ENCODE results near the gene TENM3. TPM values are rescaled to one million over a fixed set of nuclear protein-coding genes. Genes with fewer than 3 reads are reported as not detected.

Gene TENM3
- total and polyA plus RNA-seq, 2 of the 8 experiments (the other 6 are each of a cell fraction or from before 2014, with no cell fraction given), result 36.9 to 69.3 TPM

GRCh38 chr4:182223708-182224107 lies 19.5 kb upstream of the TENM3 start:
- H3K23ac ChIP-seq (ENCODE audit: insufficient read length), result no peak overlapping the region
- peaks cover 0 to 6% (median 0%) of the 10 kb centered on the region in 4 experiments; a peak in 3 of 7 replicates for H3K4me1 ChIP-seq (replicated peaks in 1 of 4; ENCODE audit: control insufficient read depth in 3 of 4, insufficient read depth in 4 of 4, low read length in 3 of 4)
- H2AFZ ChIP-seq (ENCODE audit: low read length), result no peak overlapping the region
- no peak overlapping the region for H3K9ac ChIP-seq (replicated peaks in 1 of 4; ENCODE audit: extremely low read depth in 1 of 4, low read depth in 3 of 4, low read length in 3 of 4)
- no peaks in the 10 kb centered on the region for H4K20me1 ChIP-seq (replicated peaks in 1 of 2; ENCODE audit: control insufficient read depth in 1 of 2, insufficient read depth in 2 of 2, low read length in 2 of 2)
- no peak overlapping the region for H4K91ac ChIP-seq (replicated peaks; ENCODE audit: insufficient read length, low read length)
- H2BK15ac ChIP-seq (ENCODE audit: low read length), result no peak overlapping the region
- no peak overlapping the region for H4K8ac ChIP-seq (ENCODE audit: extremely low read depth, insufficient read depth, low read length)
- H3K4me2 ChIP-seq (ENCODE audit: insufficient read depth in 1 of 2, low read depth in 2 of 2, low read length in 2 of 2), result no peak overlapping the region
- H4K5ac ChIP-seq (ENCODE audit: insufficient read length, low read depth, low read length), result no peak overlapping the region
- no peak overlapping the region for H2AK5ac ChIP-seq (ENCODE audit: low read depth, low read length)
- H2BK20ac ChIP-seq (ENCODE audit: low read length), result no peak overlapping the region
- no peaks in the 10 kb centered on the region for H3K23me2 ChIP-seq (ENCODE audit: low read depth, low read length)
- no peak for FAIRE-seq
- no peak overlapping the region for H3K27ac ChIP-seq (ENCODE audit: low read depth, low read length)
- DNase-seq (ENCODE audit: low read depth in 1 of 2, low spot score in 2 of 2), result no peak
- H2BK120ac ChIP-seq (replicated peaks; ENCODE audit: low read depth, low read length), result no peak overlapping the region
- no peak overlapping the region for H2BK5ac ChIP-seq (ENCODE audit: low read depth, low read length)
- H3K18ac ChIP-seq (ENCODE audit: extremely low read depth, low read length), result no peak overlapping the region
- H3K79me1 ChIP-seq (ENCODE audit: low read depth, low read length), result no peaks in the 10 kb centered on the region
- no peak overlapping the region for H2BK12ac ChIP-seq (ENCODE audit: low read depth, low read length)
- WGBS, 2 experiments (ENCODE audit: extremely low coverage in 1 of 2, insufficient coverage in 1 of 2, insufficient read length in 1 of 2, insufficient replicate concordance in 2 of 2, low coverage in 1 of 2, low lambda C conversion rate in 2 of 2, missing lambda C conversion rate in 1 of 2), result 90% methylated on average over 4 of the region's 4 CpGs; no CpG with 5 or more reads in 1 of the 2 experiments
- ChIA-PET CTCF (ENCODE audit: partially characterized antibody) (interaction anchor here (1.4 kb wide), 1 partner anchor 32 kb away, joined by 3 read pairs; no protein-coding TSS in a partner anchor), POLR2A (ENCODE audit: partially characterized antibody) (interaction anchor here (0.7 kb wide), 1 partner anchor 471 kb away, joined by 3 read pairs; no protein-coding TSS in a partner anchor)
- H3K27me3 ChIP-seq (replicated peaks in 1 of 4; ENCODE audit: control insufficient read depth in 3 of 4, extremely low read depth in 1 of 4, insufficient read depth in 3 of 4, low read length in 3 of 4), result no peaks in the 10 kb centered on the region
- H3K36me3 ChIP-seq (ENCODE audit: control insufficient read depth in 2 of 4, insufficient read depth in 4 of 4, low read length in 3 of 4), result no peaks in the 10 kb centered on the region; a peak in 2 of 8 replicates
- no peak overlapping the region for H3K14ac ChIP-seq (ENCODE audit: insufficient read length)
- H3K56ac ChIP-seq (replicated peaks; ENCODE audit: insufficient read length, low read depth, low read length), result no peak overlapping the region
- H3K4ac ChIP-seq (replicated peaks; ENCODE audit: insufficient read length, low read depth, low read length), result no peak overlapping the region
- H3K4me3 ChIP-seq (ENCODE audit: extremely low read depth in 1 of 4, insufficient read depth in 2 of 4, low read depth in 3 of 4, low read length in 4 of 4), result no peak overlapping the region
- no peaks in the 10 kb centered on the region for H3K9me3 ChIP-seq (ENCODE audit: insufficient read depth in 2 of 2, low read depth in 1 of 2, low read length in 1 of 2)
- H3K79me2 ChIP-seq (ENCODE audit: control insufficient read depth in 1 of 2, insufficient read depth in 2 of 2, low read length in 2 of 2), result no peaks in the 10 kb centered on the region
- TF ChIP-seq CBX8 (IDR thresholded peaks at IDR 0.05; ENCODE audit: borderline replicate concordance, low read depth, low read length), result no peak
- no peak for TF ChIP-seq EZH2 (IDR thresholded peaks at IDR 0.05; ENCODE audit: low read depth, low read length, severe bottlenecking)
- TF ChIP-seq HDAC2 (IDR thresholded peaks at IDR 0.05; ENCODE audit: borderline replicate concordance in 1 of 2, low read depth in 2 of 2, low read length in 2 of 2), result no peak
- TF ChIP-seq, protein P1, sequence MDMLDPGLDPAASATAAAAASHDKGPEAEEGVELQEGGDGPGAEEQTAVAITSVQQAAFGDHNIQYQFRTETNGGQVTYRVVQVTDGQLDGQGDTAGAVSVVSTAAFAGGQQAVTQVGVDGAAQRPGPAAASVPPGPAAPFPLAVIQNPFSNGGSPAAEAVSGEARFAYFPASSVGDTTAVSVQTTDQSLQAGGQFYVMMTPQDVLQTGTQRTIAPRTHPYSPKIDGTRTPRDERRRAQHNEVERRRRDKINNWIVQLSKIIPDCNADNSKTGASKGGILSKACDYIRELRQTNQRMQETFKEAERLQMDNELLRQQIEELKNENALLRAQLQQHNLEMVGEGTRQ (IDR thresholded peaks at IDR 0.05; ENCODE audit: low read length), result no peak
- TF ChIP-seq EP300 (IDR thresholded peaks at IDR 0.05; ENCODE audit: borderline replicate concordance in 1 of 2, low read depth in 2 of 2, low read length in 2 of 2), result no peak
- TF ChIP-seq, protein P2, sequence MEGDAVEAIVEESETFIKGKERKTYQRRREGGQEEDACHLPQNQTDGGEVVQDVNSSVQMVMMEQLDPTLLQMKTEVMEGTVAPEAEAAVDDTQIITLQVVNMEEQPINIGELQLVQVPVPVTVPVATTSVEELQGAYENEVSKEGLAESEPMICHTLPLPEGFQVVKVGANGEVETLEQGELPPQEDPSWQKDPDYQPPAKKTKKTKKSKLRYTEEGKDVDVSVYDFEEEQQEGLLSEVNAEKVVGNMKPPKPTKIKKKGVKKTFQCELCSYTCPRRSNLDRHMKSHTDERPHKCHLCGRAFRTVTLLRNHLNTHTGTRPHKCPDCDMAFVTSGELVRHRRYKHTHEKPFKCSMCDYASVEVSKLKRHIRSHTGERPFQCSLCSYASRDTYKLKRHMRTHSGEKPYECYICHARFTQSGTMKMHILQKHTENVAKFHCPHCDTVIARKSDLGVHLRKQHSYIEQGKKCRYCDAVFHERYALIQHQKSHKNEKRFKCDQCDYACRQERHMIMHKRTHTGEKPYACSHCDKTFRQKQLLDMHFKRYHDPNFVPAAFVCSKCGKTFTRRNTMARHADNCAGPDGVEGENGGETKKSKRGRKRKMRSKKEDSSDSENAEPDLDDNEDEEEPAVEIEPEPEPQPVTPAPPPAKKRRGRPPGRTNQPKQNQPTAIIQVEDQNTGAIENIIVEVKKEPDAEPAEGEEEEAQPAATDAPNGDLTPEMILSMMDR (IDR thresholded peaks at IDR 0.05; ENCODE audit: control extremely low read depth in 1 of 3, insufficient read depth in 1 of 3, low read depth in 1 of 3, low read length in 3 of 3), result no peak
- TF ChIP-seq NRF1 (IDR thresholded peaks at IDR 0.05; ENCODE audit: low read depth, low read length), result no peak
- TF ChIP-seq ZNF274 (IDR thresholded peaks at IDR 0.05; ENCODE audit: borderline replicate concordance, extremely low read depth, low read length), result no peak
- TF ChIP-seq TBP (IDR thresholded peaks at IDR 0.05; ENCODE audit: low read depth, low read length), result no peak
